H1 (cell line): ENCODE data around the gene ZNF652. TPM values are rescaled to one million over a fixed set of nuclear protein-coding genes. Genes with fewer than 3 reads are reported as not detected.
A peak's percentile ranks its signal among the peaks of the same experiment; 100 is the strongest.

ENCODE experiments used
- CTCF ChIA-PET: fragments of 300-600 bp; sonication (Branson Sonifier 250); formaldehyde crosslinking; loops from one replicate; lab custom pipeline; 2021; ENCODE audit not compliant: partially characterized antibody; lab: Charles Lee
- POLR2A ChIA-PET: fragments of 300-600 bp; sonication (Branson Sonifier 250); formaldehyde crosslinking; loops from one replicate; lab custom pipeline; 2021; ENCODE audit warnings: inconsistent platforms; ENCODE audit not compliant: partially characterized antibody; lab: Charles Lee
- DNase-seq, 2 experiments: peaks; one replicate each; pipeline versions ENCODE4 v3.0.0 to v3.0.0-alpha.2; 2010 to 2022; ENCODE audit warnings: low spot score in 2 of 2, low read depth in 1 of 2, mixed read lengths in 1 of 2
- FAIRE-seq: peaks from 2 replicates; lab custom pipeline; 2011; peaks lifted over from hg19 to GRCh38; lab: Jason Lieb, UNC
- H2AFZ ChIP-seq: 2 replicates; pipeline ENCODE4 v1.8.1; 2012; ENCODE audit warnings: low read length, inconsistent platforms
- H2AK5ac ChIP-seq: 2 replicates; pipeline ENCODE4 v1.6.1; 2013; ENCODE audit warnings: low read depth, low read length
- H2BK120ac ChIP-seq: replicated peaks from 2 replicates; pipeline ENCODE3; 2013; ENCODE audit warnings: low read depth, low read length, inconsistent platforms
- H2BK12ac ChIP-seq: 2 replicates; pipeline ENCODE4 v1.6.1; 2013; ENCODE audit warnings: low read depth, low read length
- H2BK15ac ChIP-seq: 2 replicates; pipeline ENCODE4 v1.6.1; 2013; ENCODE audit warnings: low read length
- H2BK20ac ChIP-seq: 2 replicates; pipeline ENCODE4 v1.6.1; 2013; ENCODE audit warnings: low read length
- H2BK5ac ChIP-seq: 2 replicates; pipeline ENCODE4 v1.6.1; 2013; ENCODE audit warnings: low read depth, low read length
- H3K14ac ChIP-seq: 2 replicates; pipeline ENCODE4 v1.6.1; 2013; ENCODE audit warnings: inconsistent platforms; ENCODE audit not compliant: insufficient read length
- H3K18ac ChIP-seq: 2 replicates; pipeline ENCODE4 v1.6.1; 2013; ENCODE audit warnings: low read length; ENCODE audit errors: extremely low read depth
- H3K23ac ChIP-seq: 2 replicates; pipeline ENCODE4 v1.6.1; 2013; ENCODE audit warnings: inconsistent platforms; ENCODE audit not compliant: insufficient read length
- H3K23me2 ChIP-seq: 2 replicates; pipeline ENCODE4 v1.6.1; 2013; ENCODE audit warnings: low read depth, low read length
- H3K27ac ChIP-seq: 2 replicates; pipeline ENCODE4 v1.6.1; 2011; ENCODE audit warnings: low read depth, low read length, inconsistent platforms
- H3K27me3 ChIP-seq, 4 experiments: replicated peaks in 1 of 4; 1 replicate in 1 of 4; 2 replicates in 3 of 4; pipeline versions ENCODE4 v1.6.1 to v1.8.1; 2011 to 2013; ENCODE audit warnings: low read length in 3 of 4, mild to moderate bottlenecking in 3 of 4, inconsistent platforms in 2 of 4, mixed read lengths in 2 of 4, moderate library complexity in 1 of 4; ENCODE audit not compliant: control insufficient read depth in 3 of 4, insufficient read depth in 3 of 4; ENCODE audit errors: extremely low read depth in 1 of 4
- H3K36me3 ChIP-seq, 4 experiments: 2 replicates each; pipeline versions ENCODE4 v1.6.1 to v1.8.1; 2011 to 2013; ENCODE audit warnings: mild to moderate bottlenecking in 4 of 4, low read length in 3 of 4, moderate library complexity in 2 of 4, control low read depth in 1 of 4, inconsistent platforms in 1 of 4; ENCODE audit not compliant: insufficient read depth in 4 of 4, control insufficient read depth in 2 of 4
- H3K4ac ChIP-seq: replicated peaks from 2 replicates; pipeline ENCODE3; 2013; ENCODE audit warnings: low read length, low read depth, mixed read lengths, inconsistent platforms; ENCODE audit not compliant: insufficient read length
- H3K4me1 ChIP-seq, 4 experiments: replicated peaks in 1 of 4; 1 replicate in 1 of 4; 2 replicates in 3 of 4; pipeline versions ENCODE4 v1.6.1 to v1.8.1; 2011 to 2013; ENCODE audit warnings: low read length in 3 of 4, inconsistent platforms in 2 of 4, mixed read lengths in 1 of 4; ENCODE audit not compliant: insufficient read depth in 4 of 4, control insufficient read depth in 3 of 4
- H3K4me2 ChIP-seq, 2 experiments: 2 replicates each; pipeline versions ENCODE4 v1.6.1 to v1.8.1; 2011 to 2013; ENCODE audit warnings: low read depth in 2 of 2, low read length in 2 of 2, control low read depth in 1 of 2, inconsistent platforms in 1 of 2, mild to moderate bottlenecking in 1 of 2; ENCODE audit not compliant: insufficient read depth in 1 of 2
- H3K4me3 ChIP-seq, 4 experiments: fragments of 200-600, 300-600 bp in 1 of 4; sonication (generic), shearing (Covaris generic), sonication (Bioruptor Twin) in 1 of 4; 2 replicates each; pipeline versions ENCODE4 v1.5.1 to v1.8.1; 2011 to 2016; ENCODE audit warnings: low read length in 4 of 4, low read depth in 3 of 4, control low read depth in 2 of 4, inconsistent platforms in 2 of 4, mild to moderate bottlenecking in 2 of 4, mixed read lengths in 1 of 4, moderate library complexity in 1 of 4; ENCODE audit not compliant: insufficient read depth in 2 of 4; ENCODE audit errors: extremely low read depth in 1 of 4
- H3K56ac ChIP-seq: replicated peaks from 2 replicates; pipeline ENCODE3; 2013; ENCODE audit warnings: low read depth, mild to moderate bottlenecking, mixed read lengths, low read length, inconsistent platforms; ENCODE audit not compliant: insufficient read length
- H3K79me1 ChIP-seq: 2 replicates; pipeline ENCODE4 v1.6.1; 2013; ENCODE audit warnings: low read depth, low read length, control low read depth
- H3K79me2 ChIP-seq, 2 experiments: 2 replicates each; pipeline versions ENCODE4 v1.6.1 to v1.8.1; 2012 to 2013; ENCODE audit warnings: low read length in 2 of 2, mild to moderate bottlenecking in 2 of 2, inconsistent platforms in 1 of 2; ENCODE audit not compliant: insufficient read depth in 2 of 2, control insufficient read depth in 1 of 2
- H3K9ac ChIP-seq, 4 experiments: replicated peaks in 1 of 4; 1 replicate in 1 of 4; 2 replicates in 3 of 4; pipeline versions ENCODE4 v1.6.1 to v1.8.1; 2011 to 2013; ENCODE audit warnings: low read depth in 3 of 4, low read length in 3 of 4, control low read depth in 2 of 4, mild to moderate bottlenecking in 2 of 4, moderate library complexity in 2 of 4, inconsistent platforms in 1 of 4; ENCODE audit errors: extremely low read depth in 1 of 4
- H3K9me3 ChIP-seq, 2 experiments: 2 replicates each; pipeline versions ENCODE4 v1.6.1 to v1.8.1; 2012 to 2013; ENCODE audit warnings: mild to moderate bottlenecking in 2 of 2, moderate library complexity in 2 of 2, control low read depth in 1 of 2, inconsistent platforms in 1 of 2, low read depth in 1 of 2, low read length in 1 of 2, mixed read lengths in 1 of 2; ENCODE audit not compliant: insufficient read depth in 2 of 2
- H4K20me1 ChIP-seq, 2 experiments: replicated peaks in 1 of 2; 2 replicates each; pipeline versions ENCODE3 to v1.8.1; 2011 to 2013; ENCODE audit warnings: inconsistent platforms in 2 of 2, low read length in 2 of 2, mild to moderate bottlenecking in 1 of 2; ENCODE audit not compliant: insufficient read depth in 2 of 2, control insufficient read depth in 1 of 2
- H4K5ac ChIP-seq: 2 replicates; pipeline ENCODE4 v1.6.1; 2013; ENCODE audit warnings: low read length, low read depth, mixed read lengths, inconsistent platforms; ENCODE audit not compliant: insufficient read length
- H4K8ac ChIP-seq: 2 replicates; pipeline ENCODE4 v1.8.0; 2013; ENCODE audit warnings: mild to moderate bottlenecking, moderate library complexity, low read length, inconsistent platforms; ENCODE audit not compliant: insufficient read depth; ENCODE audit errors: extremely low read depth
- H4K91ac ChIP-seq: replicated peaks from 2 replicates; pipeline ENCODE3; 2013; ENCODE audit warnings: low read length, mixed read lengths, inconsistent platforms; ENCODE audit not compliant: insufficient read length
- BACH1 ChIP-seq: IDR thresholded peaks from 2 replicates; pipeline ENCODE4 v1.6.1; 2012; ENCODE audit warnings: low read length, improper control_type of control experiment
- CBX5 ChIP-seq: fragments of 300-800, 300-1000 bp; sonication (generic); IDR thresholded peaks from 2 replicates; pipeline ENCODE4 v1.7.1; 2016; ENCODE audit warnings: antibody characterized with exemption, low read length, low read depth
- MAFK ChIP-seq: IDR thresholded peaks from 2 replicates; pipeline ENCODE4 v1.6.1; 2012; ENCODE audit warnings: low read depth, mild to moderate bottlenecking, improper control_type of control experiment, low read length
- WGBS, 2 experiments: shearing (Covaris generic) in 1 of 2; methylation state at CpG; one replicate each; pipeline versions ENCODE4 v1.1.6 to v1.1.7; 2013 to 2015; ENCODE audit warnings: low lambda C conversion rate in 2 of 2, mixed read lengths in 2 of 2, inconsistent platforms in 1 of 2, low coverage in 1 of 2, missing lambda C conversion rate in 1 of 2; ENCODE audit not compliant: insufficient replicate concordance in 2 of 2, insufficient coverage in 1 of 2, insufficient read length in 1 of 2; ENCODE audit errors: extremely low coverage in 1 of 2, missing lambda C conversion rate in 1 of 2; 5-methylcytosine and 5-hydroxymethylcytosine counted together
- polyA plus RNA-seq, 7 experiments: library from polyadenylated mRNA; depleted of rRNA in 3 of 7; stranded (reverse) in 5 of 7; unstranded in 2 of 7; fragments of >200 nt in 5 of 7; fragments of 200-250 nt in 2 of 7; gene quantifications; 1 replicate in 5 of 7; 2 replicates in 1 of 7; 4 replicates in 1 of 7; pipeline versions ENCODE4 v1.2.1 to v1.2.3, GENCODE V29; 2011 to 2013; ENCODE audit warnings: missing spikeins in 2 of 7, mixed read lengths in 2 of 7
- total RNA-seq: library from RNA; stranded (reverse); fragmentation: NEBNext Ultra II Directional; extraction: Animal tissue kit (Norgen Biotek cat#: 25700); gene quantifications from 2 replicates; pipeline ENCODE4 v1.2.1, GENCODE V29; 2021

The ZNF652 gene
- total and polyA plus RNA-seq, 2 of the 8 experiments (the other 6 are each of a cell fraction or from before 2014, with no cell fraction given), result 13.5 to 39.6 TPM

- Histone ChIP-seq H3K56ac (no peak overlapping the region), H3K4me3 (no peak overlapping the region), H3K9me3 (no peaks in the 10 kb centered on the region), H4K8ac (no peak overlapping the region), H4K91ac (no peak overlapping the region), H2BK20ac (no peak overlapping the region), H2AFZ (no peak overlapping the region), H2BK5ac (no peak overlapping the region), H2AK5ac (no peak overlapping the region), H3K23me2 (no peaks in the 10 kb centered on the region), H3K4me2 (no peak overlapping the region), H3K27me3 (no peaks in the 10 kb centered on the region), H3K9ac (no peak overlapping the region), H2BK120ac (no peak overlapping the region), H3K79me2 (peaks cover 0 to 53% of the 10 kb centered on the region in 2 experiments; a peak in 2 of 4 replicates), H4K5ac (no peak overlapping the region), H2BK15ac (no peak overlapping the region), H3K23ac (no peak overlapping the region), H3K18ac (no peak overlapping the region), H3K79me1 (0 out of 2 replicates have a peak, but pooled peaks cover 2% of the 10 kb centered on the region), H3K4me1 (no peaks in the 10 kb centered on the region; a peak in 2 of 7 replicates), H3K4ac (no peak overlapping the region), H3K27ac (no peak overlapping the region), H3K36me3 (no peaks in the 10 kb centered on the region), H4K20me1 (no peaks in the 10 kb centered on the region), H2BK12ac (no peak overlapping the region), H3K14ac (no peak overlapping the region)
- POLR2A ChIA-PET, result no interaction called here
- 89% methylated on average over 1 of the region's 1 CpG; no CpG with 5 or more reads in 1 of the 2 experiments for WGBS, 2 experiments
- peak; percentile 40; the same call in 1 of the 2 replicates for TF ChIP-seq BACH1
- TF ChIP-seq CBX5, result no peak
- TF ChIP-seq MAFK, result peak; percentile 24; the same call in 1 of the 2 replicates
- no peak for FAIRE-seq
- DNase-seq, result no peak
- CTCF ChIA-PET, result interaction anchor here (1.3 kb wide), 1 partner anchor 66 kb away, joined by 3 read pairs; no protein-coding TSS in a partner anchor
Observed at GRCh38 chr17:49333804-49334203, 28.2 kb downstream of the ZNF652 start.
